Muscle of arm (tissue), 12 donors: ENCODE data around the gene SUCO. TPM values are rescaled to one million over a fixed set of nuclear protein-coding genes. Genes with fewer than 3 reads are reported as not detected.

Source experiments
- DNase-seq: peaks from one replicate; pipeline ENCODE4 v3.0.0-alpha.2; 2013
- polyA plus RNA-seq, 12 donors: library from polyadenylated mRNA; unstranded; fragments of 120-200 nt; gene quantifications; one replicate each; pipeline ENCODE4 v1.2.1, GENCODE V29; 2013; ENCODE audit not compliant: insufficient read length in 12 of 12

Gene SUCO
- polyA plus RNA-seq, 12 donors: 30.0 to 54.4 (median 38.7) TPM; not detected in 1

GRCh38 chr1:172641492-172641891, 108.5 kb downstream of the SUCO start:
- DNase-seq: no peak

DNA sequence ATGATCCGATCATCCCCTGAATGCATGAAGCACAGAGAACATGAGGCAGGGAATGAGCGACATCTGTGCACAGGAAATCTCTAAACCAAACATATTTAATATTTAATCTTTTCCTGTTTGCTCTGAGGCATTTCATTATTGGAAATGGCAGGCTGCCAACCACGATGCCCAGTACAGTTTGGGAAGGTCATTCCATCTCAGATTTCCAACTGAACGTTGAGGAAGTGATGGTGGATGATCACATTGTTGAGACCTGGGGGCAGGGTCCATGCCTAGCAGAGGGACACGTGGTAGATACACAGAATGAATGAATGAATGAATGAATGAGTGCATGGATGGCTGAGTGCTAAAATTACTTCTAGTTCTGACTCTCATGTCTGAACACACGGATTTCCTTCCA, 110.0 kb downstream of the SUCO start:
- DNase-seq: no peak

- no peak for DNase-seq
These were observed 113.7 kb downstream of the SUCO start for GRCh38 chr1:172646653-172647052.

DNA sequence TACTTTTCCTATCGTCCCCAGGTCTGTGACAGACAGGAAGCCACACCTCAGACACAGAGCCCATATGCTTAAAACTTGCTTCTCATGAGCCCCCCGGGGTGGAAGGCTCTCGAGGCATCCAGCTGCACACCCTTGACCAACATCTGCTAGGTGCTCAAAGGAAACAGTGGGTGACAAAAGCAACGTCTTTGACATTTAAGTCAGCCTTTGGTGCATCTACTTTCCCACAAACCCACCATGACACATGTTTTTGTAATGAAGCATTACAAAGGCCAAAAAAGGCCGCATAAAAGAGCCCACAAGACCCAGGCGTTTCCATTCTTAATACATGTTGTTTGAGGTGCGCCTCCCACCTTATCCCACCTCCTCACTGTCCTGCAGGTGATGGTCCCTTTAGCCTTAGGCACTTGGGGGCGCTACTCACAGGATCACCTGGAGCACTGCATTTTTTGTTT, 114.2 kb downstream of the SUCO start:
- DNase-seq: no peak

DNA sequence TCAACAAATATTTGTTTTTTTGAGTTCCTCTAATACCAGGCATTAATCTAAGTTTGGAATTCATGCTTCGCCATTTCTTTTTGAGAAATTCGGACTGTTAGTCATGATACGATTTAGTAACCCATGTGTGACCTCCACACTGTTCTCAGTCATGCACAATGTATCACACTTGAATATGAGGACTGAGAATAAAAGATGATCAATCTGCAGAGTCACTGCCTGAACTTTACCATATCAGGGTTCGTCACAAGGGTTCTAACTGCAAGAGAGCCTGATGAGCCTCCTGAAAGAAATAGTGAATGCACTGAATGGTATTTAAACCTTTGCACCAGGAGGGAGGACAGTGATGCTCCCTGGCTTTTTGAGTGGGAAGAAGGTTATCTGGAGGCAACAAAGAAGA, 115.0 kb downstream of the SUCO start:
- DNase-seq: no peak

DNA sequence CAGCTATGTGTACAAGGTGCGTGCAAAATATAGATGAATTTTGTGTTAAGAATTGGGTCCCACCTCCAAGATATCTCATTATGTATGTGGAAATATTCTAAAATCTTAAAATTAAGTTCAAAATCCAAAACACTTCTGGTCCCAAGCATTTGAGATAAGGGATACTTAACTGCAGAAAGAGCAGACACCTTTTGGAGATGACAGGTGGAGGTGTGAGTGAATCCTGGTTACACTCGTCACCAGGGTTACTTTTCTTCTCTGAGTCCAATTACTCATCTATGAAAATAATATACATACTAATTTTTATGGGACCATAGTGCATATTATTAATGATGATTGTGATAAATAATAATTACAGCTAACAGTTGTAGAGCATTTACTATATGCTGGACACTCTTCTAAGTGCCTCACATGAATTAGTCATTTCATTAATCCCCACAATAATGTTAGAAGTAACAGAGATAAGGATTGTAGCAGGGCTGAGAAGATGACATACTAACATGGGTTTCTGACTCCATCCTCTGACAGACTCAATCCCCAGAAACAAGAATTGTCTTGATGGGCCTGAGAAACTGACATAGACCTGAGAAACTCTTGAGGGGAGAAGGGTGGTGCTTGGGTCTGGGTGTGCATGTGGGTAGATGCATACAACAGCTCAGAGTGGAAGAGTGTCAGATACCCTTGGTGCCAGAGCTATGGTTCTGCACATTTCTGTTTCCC, 117.7 kb downstream of the SUCO start:
- no peak for DNase-seq

DNA sequence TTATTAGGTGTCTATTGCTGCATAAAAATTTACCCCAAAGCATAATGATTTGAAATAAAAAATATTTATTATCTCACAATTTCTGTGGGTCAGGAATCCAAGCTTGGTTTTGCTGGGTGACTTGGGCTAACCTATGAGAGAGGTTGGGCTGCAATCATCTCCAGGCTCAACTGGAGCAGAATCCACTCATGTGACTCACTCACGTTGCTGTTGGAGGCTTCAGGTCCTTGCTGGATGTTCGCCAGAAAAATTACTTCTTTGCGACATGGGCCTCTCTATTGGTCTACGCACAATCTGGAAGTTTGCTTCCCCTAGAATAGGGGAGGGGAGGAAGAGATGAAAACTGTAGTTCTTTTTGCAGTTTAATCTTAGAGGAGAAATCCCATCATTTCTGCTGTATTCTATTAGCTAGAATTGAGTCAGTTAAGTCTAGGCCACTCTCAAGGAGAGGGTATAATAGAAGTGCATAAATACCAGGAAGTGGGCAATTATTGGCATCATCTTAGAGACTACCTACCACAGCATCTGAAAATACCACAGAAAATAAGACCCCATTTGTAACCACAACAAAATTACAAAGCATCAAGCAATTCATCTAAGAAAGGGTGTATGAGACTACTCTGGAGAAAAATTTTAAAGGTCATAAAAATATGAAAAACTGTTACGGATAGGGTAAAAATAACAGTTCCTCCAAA, 120.2 kb downstream of the SUCO start:
- DNase-seq: no peak

DNA sequence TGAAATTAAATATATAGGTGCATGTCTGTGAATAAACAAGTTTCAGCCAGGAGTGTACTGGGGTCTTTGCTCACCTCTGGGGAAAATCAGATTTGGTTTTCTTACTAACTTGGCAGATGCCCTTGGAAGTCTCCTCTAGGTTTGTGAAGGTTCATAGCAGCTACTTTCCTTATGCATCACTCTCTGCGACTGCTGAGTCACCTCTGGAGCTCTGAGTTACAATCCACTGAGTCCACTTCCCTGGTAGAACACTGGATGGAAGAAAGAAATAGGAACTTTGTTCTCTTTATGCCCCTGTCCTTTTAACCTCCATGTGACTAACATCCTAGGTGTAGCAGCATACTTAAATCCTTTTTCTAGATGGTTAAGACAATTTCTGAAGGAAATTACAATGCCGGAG, 121.6 kb downstream of the SUCO start:
- DNase-seq: no peak

DNA sequence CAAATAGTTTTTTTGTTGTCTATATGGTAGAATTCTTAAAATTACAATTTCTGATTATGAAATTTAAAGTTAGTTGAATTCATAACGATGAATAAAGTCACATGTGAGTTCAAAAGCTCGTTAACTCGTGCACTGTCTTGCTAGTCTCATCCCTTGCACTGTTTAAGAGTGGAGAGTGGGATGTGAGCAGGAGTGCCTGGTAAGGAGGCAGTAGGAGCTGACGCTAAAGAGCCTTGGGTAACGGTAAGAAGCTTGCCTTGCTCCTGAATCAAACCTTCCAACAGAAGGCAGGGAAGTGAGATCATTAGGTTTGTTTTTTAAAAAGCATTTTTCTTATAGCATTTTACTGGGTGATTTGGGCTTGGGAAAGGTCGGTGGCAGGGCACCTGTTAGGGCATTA, 123.6 kb downstream of the SUCO start:
- no peak for DNase-seq

- DNase-seq: no peak
These were observed 124.6 kb downstream of the SUCO start for GRCh38 chr1:172657586-172657985.

- DNase-seq: no peak
These were observed 126.0 kb downstream of the SUCO start, which contains the start of gene FASLG for GRCh38 chr1:172658871-172659453. Gene FASLG (plus strand): TSS chr1:172659103. CDS start chr1:172659202, 99 bp downstream.

DNA sequence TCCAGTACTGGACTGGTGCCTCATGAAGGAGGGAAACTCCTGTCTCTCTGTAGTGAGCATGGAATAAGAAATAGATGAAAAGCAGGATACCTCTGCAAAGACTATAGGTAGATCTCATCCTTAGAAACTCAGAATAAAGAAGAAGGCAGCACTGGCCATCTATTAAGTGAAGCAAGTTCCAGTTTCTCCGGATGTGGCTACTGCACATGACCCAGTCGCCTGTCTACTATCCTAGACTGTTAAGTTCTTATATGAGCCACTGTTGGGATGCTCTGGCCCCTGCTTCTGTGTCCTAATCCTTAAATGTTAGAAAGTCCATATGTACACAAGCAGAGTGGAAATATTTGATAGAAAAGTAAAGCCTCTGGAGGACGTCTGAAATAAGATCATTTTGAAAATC, 128.2 kb downstream of the SUCO start:
- DNase-seq: no peak

Other genes starting within 250 kb of the SUCO start
- 100 to 1,000 TPM in 9 of 12 donors, 10 to 100 TPM in 2, not detected in 1; 53.5 to 174 (median 142) TPM for gene C1orf105, start 112.5 kb upstream of the SUCO start, polyA plus RNA-seq
- 10 to 100 TPM in 11 of 12 donors, not detected in 1; 22.6 to 34.1 (median 29.1) TPM for gene PIGC, start 89.1 kb upstream of the SUCO start, polyA plus RNA-seq
- under 1 TPM in 6 of 12 donors, not detected in 6; 0.08 to 0.43 (median 0.24) TPM for gene FASLG, start 126.0 kb downstream of the SUCO start, polyA plus RNA-seq